GM18520 (cell line): ENCODE measurements around the gene FARS2.
"Not testable (repeated sequence)": the region's sequence is repeated elsewhere in the genome, so short reads cannot be mapped to it uniquely, and the experiment has no call there.

Experiments used
- ATAC-seq: cut with Tn5 transposase; IDR thresholded peaks from one replicate; pipeline ENCODE4 v1.9.1; 2021; ENCODE audit not compliant: unreplicated experiment

FARS2 gene

GRCh38 chr6:5677219-5678000 lies 416.1 kb downstream of the FARS2 start:
- no peak for ATAC-seq

GRCh38 chr6:5679270-5679669 lies 418.0 kb downstream of the FARS2 start:
- no peak for ATAC-seq

- no peak for ATAC-seq
Measured at GRCh38 chr6:5679691-5680090, 418.4 kb downstream of the FARS2 start.

- no peak for ATAC-seq
Measured at GRCh38 chr6:5680095-5680494, 418.8 kb downstream of the FARS2 start.

GRCh38 chr6:5681480-5681879 lies 420.2 kb downstream of the FARS2 start:
- no peak for ATAC-seq

GRCh38 chr6:5682530-5682929 lies 421.2 kb downstream of the FARS2 start:
- no peak for ATAC-seq

- ATAC-seq: not testable (repeated sequence)
Measured at GRCh38 chr6:5683747-5684146, 422.4 kb downstream of the FARS2 start.

GRCh38 chr6:5684320-5685053 lies 423.2 kb downstream of the FARS2 start:
- no peak for ATAC-seq

GRCh38 chr6:5693225-5694145 lies 432.2 kb downstream of the FARS2 start:
- ATAC-seq: no peak

- no peak for ATAC-seq
Measured at GRCh38 chr6:5695260-5696245, 434.2 kb downstream of the FARS2 start.

GRCh38 chr6:5697508-5697907 lies 436.2 kb downstream of the FARS2 start:
- ATAC-seq: no peak

- no peak for ATAC-seq
Measured at GRCh38 chr6:5698318-5698717, 437.0 kb downstream of the FARS2 start.

GRCh38 chr6:5699064-5699463 lies 437.8 kb downstream of the FARS2 start:
- ATAC-seq: not testable (repeated sequence)

- ATAC-seq: no peak
Measured at GRCh38 chr6:5701174-5701573, 439.9 kb downstream of the FARS2 start.

- ATAC-seq: no peak
Measured at GRCh38 chr6:5704708-5705107, 443.4 kb downstream of the FARS2 start.

GRCh38 chr6:5705252-5705651 lies 443.9 kb downstream of the FARS2 start:
- no peak for ATAC-seq

- ATAC-seq: no peak
Measured at GRCh38 chr6:5706124-5707033, 445.1 kb downstream of the FARS2 start.

GRCh38 chr6:5707281-5708045 lies 446.1 kb downstream of the FARS2 start:
- ATAC-seq: no peak
